Mucosa of descending colon (tissue), 3 donors: ENCODE measurements around the gene WNT5A. TPM values are rescaled to one million over a fixed set of nuclear protein-coding genes. Genes with fewer than 3 reads are reported as not detected.

ENCODE experiments used
- ATAC-seq: fragments of 200-7000 bp; cut with Tn5 transposase; one replicate; pipeline ENCODE4 v1.9.1; 2020; ENCODE audit warnings: mild to moderate bottlenecking, moderate library complexity
- DNase-seq, 3 donors: peaks; one replicate each; pipeline ENCODE4 v3.0.0-alpha.2; 2020
- H3K36me3 ChIP-seq: fragments of 200-600 bp; one replicate; pipeline ENCODE4 v1.8.0; 2021; ENCODE audit warnings: low read depth, mild to moderate bottlenecking
- H3K4me1 ChIP-seq: fragments of 200-600 bp; one replicate; pipeline ENCODE4 v1.8.0; 2021; ENCODE audit warnings: low read depth, mild to moderate bottlenecking
- H3K4me3 ChIP-seq: fragments of 200-600 bp; one replicate; pipeline ENCODE4 v1.8.0; 2021; ENCODE audit warnings: mild to moderate bottlenecking
- H3K9me3 ChIP-seq: fragments of 200-600 bp; one replicate; pipeline ENCODE4 v1.8.0; 2021; ENCODE audit warnings: mild to moderate bottlenecking
- CTCF ChIP-seq: fragments of 200-600 bp; IDR thresholded peaks from one replicate; pipeline ENCODE4 v1.8.0; 2022; ENCODE audit warnings: antibody characterized with exemption, mild to moderate bottlenecking
- intact Hi-C, 2 donors: fragments of 100-400 bp; cut with DNase I in 1 of 2; cut with micrococcal nuclease in 1 of 2; formaldehyde crosslinking; loops; one replicate each; pipeline versions ENCODE4 v1.11.0 to v1.11.1; 2022; cut with DNase I, micrococcal nuclease
- total RNA-seq, 3 donors: library from RNA; stranded (reverse); fragmentation: NEBNext Ultra II Directional in 2 of 3; extraction: Animal tissue kit (Norgen Biotek cat#: 25700) in 2 of 3; gene quantifications; one replicate each; pipeline versions ENCODE4 v1.2.1 to v1.2.4, GENCODE V29; 2021 to 2023
- donor health status: DM: no; HTN: no; CAD: no; lungs with moderate emphysema.
- donor health status: DM: no; HTN: no; CAD: no.
- donor health status: DM: no; HTN: yes; CAD: no.

The WNT5A gene
- total RNA-seq, 3 donors from 2014 or later: 3.6 to 5.9 (median 5.2) TPM

- Histone ChIP-seq H3K36me3 (no peaks in the 10 kb centered on the region), H3K4me3 (no peak overlapping the region), H3K9me3 (no peaks in the 10 kb centered on the region), H3K4me1 (no peaks in the 10 kb centered on the region)
- intact Hi-C loops: no loop called here
- TF ChIP-seq CTCF: no peak
- DNase-seq: no peak
- ATAC-seq: no peak
These were observed 33.1 kb downstream of the WNT5A start for GRCh38 chr3:55453886-55454496.

GRCh38 chr3:55452886-55453285 is 34.2 kb downstream of the WNT5A start:
- H3K9me3 ChIP-seq: no peaks in the 10 kb centered on the region
- intact Hi-C loops: no loop called here
- no peak for DNase-seq
- no peak overlapping the region for H3K4me3 ChIP-seq
- no peak for TF ChIP-seq CTCF
- no peak for ATAC-seq
- H3K4me1 ChIP-seq: no peaks in the 10 kb centered on the region
- H3K36me3 ChIP-seq: no peaks in the 10 kb centered on the region

GRCh38 chr3:55449527-55449926 is 37.6 kb downstream of the WNT5A start:
- ATAC-seq (peak; percentile 46), DNase-seq (no peak)
- intact Hi-C loops: no loop called here
- H3K4me3 ChIP-seq: no peak overlapping the region
- no peaks in the 10 kb centered on the region for H3K9me3 ChIP-seq
- H3K4me1 ChIP-seq: peaks cover 21% of the 10 kb centered on the region
- no peak for TF ChIP-seq CTCF
- no peaks in the 10 kb centered on the region for H3K36me3 ChIP-seq

- intact Hi-C loops: no loop called here
- TF ChIP-seq CTCF: no peak
- Histone ChIP-seq H3K4me3 (no peak overlapping the region), H3K36me3 (no peaks in the 10 kb centered on the region), H3K4me1 (peaks cover 21% of the 10 kb centered on the region), H3K9me3 (no peaks in the 10 kb centered on the region)
- ATAC-seq (peak; percentile 71), DNase-seq (peak in 2 of 3 donors; percentile 47 to 55)
These were observed 40.3 kb downstream of the WNT5A start for GRCh38 chr3:55446850-55447249.

GRCh38 chr3:55445551-55445950 is 41.6 kb downstream of the WNT5A start:
- intact Hi-C loops: no loop called here
- DNase-seq: peak; percentile 70 to 77 (median 73)

More at GRCh38 chr3:55445551-55445950, 41.6 kb downstream of the WNT5A start:
- Histone ChIP-seq H3K4me3 (no peak overlapping the region), H3K9me3 (no peaks in the 10 kb centered on the region), H3K4me1 (peaks cover 21% of the 10 kb centered on the region), H3K36me3 (no peaks in the 10 kb centered on the region)
- no peak for TF ChIP-seq CTCF
- peak; percentile 92 for ATAC-seq
